ENCODE measurements around the gene EPB41L5.
A peak's percentile ranks its signal among the peaks of the same experiment; 100 is the strongest.
"Not testable (repeated sequence)": the region's sequence is repeated elsewhere in the genome, so short reads cannot be mapped to it uniquely, and the experiment has no call there.

EPB41L5 gene

GRCh38 chr2:120045775-120046174 lies 32.9 kb downstream of the EPB41L5 start:
- H3K36me3 ChIP-seq (ENCODE audit: control insufficient read depth in 1 of 2, insufficient read depth in 2 of 2, low read depth in 1 of 2, low read length in 2 of 2); H4K91ac ChIP-seq (ENCODE audit: low read length); H4K8ac ChIP-seq (ENCODE audit: low read length); H2BK5ac ChIP-seq (ENCODE audit: low read depth, low read length, poor library complexity, severe bottlenecking); H3K18ac ChIP-seq (ENCODE audit: low read depth in 1 of 2, low read length in 2 of 2); H3K14ac ChIP-seq (ENCODE audit: low read length in 2 of 2); H3K79me1 ChIP-seq (replicated peaks; ENCODE audit: low read length, poor library complexity, severe bottlenecking); H3K4me3 ChIP-seq (ENCODE audit: insufficient read depth in 1 of 2, low read depth in 1 of 2, low read length in 2 of 2); H2AK5ac ChIP-seq (ENCODE audit: low read length, severe bottlenecking); H2AFZ ChIP-seq (ENCODE audit: low read depth, low read length); DNase-seq; H3K23ac ChIP-seq (ENCODE audit: low read length in 2 of 2); H3K4me1 ChIP-seq (ENCODE audit: control insufficient read depth, insufficient read depth, low read depth, low read length); H3K27ac ChIP-seq (ENCODE audit: low read length, poor library complexity, severe bottlenecking); H2BK15ac ChIP-seq (ENCODE audit: low read depth, poor library complexity, severe bottlenecking); H3K9ac ChIP-seq (ENCODE audit: low read length); H2BK12ac ChIP-seq (ENCODE audit: low read length in 2 of 2); H3K4me2 ChIP-seq (ENCODE audit: low read length, poor library complexity, severe bottlenecking); H3K4ac ChIP-seq (ENCODE audit: low read depth in 1 of 2, low read length in 2 of 2); H2BK120ac ChIP-seq (ENCODE audit: low read depth, low read length); H3K27me3 ChIP-seq (ENCODE audit: control insufficient read depth in 1 of 2, insufficient read depth in 1 of 2, low read length in 2 of 2): not testable (repeated sequence)
- H3K9me3 ChIP-seq (ENCODE audit: control insufficient read depth, low read length): peaks cover 13% of the 10 kb centered on the region
- WGBS: no CpG with 5 or more reads among the region's 4 CpGs

DNA sequence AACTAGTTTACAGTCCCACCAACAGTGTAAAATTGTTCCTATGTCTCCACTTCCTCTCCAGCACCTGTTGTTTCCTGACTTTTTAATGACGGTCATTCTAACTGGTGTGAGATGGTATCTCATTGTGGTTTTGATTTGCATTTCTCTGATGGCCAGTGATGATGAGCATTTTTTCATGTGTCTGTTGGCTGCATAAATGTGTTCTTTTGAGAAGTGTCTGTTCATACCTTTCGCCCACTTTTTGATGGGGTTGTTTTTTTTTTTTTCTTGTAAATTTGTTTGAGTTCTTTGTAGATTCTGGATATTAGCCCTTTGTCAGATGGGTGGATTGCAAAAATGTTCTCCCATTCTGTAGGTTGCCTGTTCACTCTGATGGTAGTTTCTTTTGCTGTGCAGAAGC lies 33.4 kb downstream of the EPB41L5 start:
- H3K79me1 ChIP-seq (replicated peaks; ENCODE audit: low read length, poor library complexity, severe bottlenecking); H3K36me3 ChIP-seq (ENCODE audit: control insufficient read depth in 1 of 2, insufficient read depth in 2 of 2, low read depth in 1 of 2, low read length in 2 of 2); DNase-seq; H3K18ac ChIP-seq (ENCODE audit: low read depth in 1 of 2, low read length in 2 of 2); H3K4me2 ChIP-seq (ENCODE audit: low read length, poor library complexity, severe bottlenecking); H2BK5ac ChIP-seq (ENCODE audit: low read depth, low read length, poor library complexity, severe bottlenecking); H4K91ac ChIP-seq (ENCODE audit: low read length); H3K4me3 ChIP-seq (ENCODE audit: insufficient read depth in 1 of 2, low read depth in 1 of 2, low read length in 2 of 2); H3K27me3 ChIP-seq (ENCODE audit: control insufficient read depth in 1 of 2, insufficient read depth in 1 of 2, low read length in 2 of 2); H2BK12ac ChIP-seq (ENCODE audit: low read length in 2 of 2); H3K9ac ChIP-seq (ENCODE audit: low read length); H3K4ac ChIP-seq (ENCODE audit: low read depth in 1 of 2, low read length in 2 of 2); H2BK120ac ChIP-seq (ENCODE audit: low read depth, low read length); H3K14ac ChIP-seq (ENCODE audit: low read length in 2 of 2); H3K4me1 ChIP-seq (ENCODE audit: control insufficient read depth, insufficient read depth, low read depth, low read length); H3K23ac ChIP-seq (ENCODE audit: low read length in 2 of 2); H2BK15ac ChIP-seq (ENCODE audit: low read depth, poor library complexity, severe bottlenecking); H3K27ac ChIP-seq (ENCODE audit: low read length, poor library complexity, severe bottlenecking); H4K8ac ChIP-seq (ENCODE audit: low read length); H2AK5ac ChIP-seq (ENCODE audit: low read length, severe bottlenecking); H2AFZ ChIP-seq (ENCODE audit: low read depth, low read length): not testable (repeated sequence)
- no CpG with 5 or more reads among the region's 2 CpGs for WGBS
- peaks cover 13% of the 10 kb centered on the region for H3K9me3 ChIP-seq (ENCODE audit: control insufficient read depth, low read length)

- H3K9me3 ChIP-seq (ENCODE audit: control insufficient read depth, low read length): peaks cover 3% of the 10 kb centered on the region
- 87% methylated on average over 1 of the region's 2 CpGs for WGBS
- no peak overlapping the region for H2AK5ac ChIP-seq (ENCODE audit: low read length, severe bottlenecking)
- no peak overlapping the region for H3K4me3 ChIP-seq (ENCODE audit: insufficient read depth in 1 of 2, low read depth in 1 of 2, low read length in 2 of 2)
- no peak overlapping the region for H4K8ac ChIP-seq (ENCODE audit: low read length)
- H3K27me3 ChIP-seq (ENCODE audit: control insufficient read depth in 1 of 2, insufficient read depth in 1 of 2, low read length in 2 of 2): no peaks in the 10 kb centered on the region
- H2BK15ac ChIP-seq (ENCODE audit: low read depth, poor library complexity, severe bottlenecking): no peak overlapping the region
- H2BK5ac ChIP-seq (ENCODE audit: low read depth, low read length, poor library complexity, severe bottlenecking): no peak overlapping the region
- H3K4ac ChIP-seq (ENCODE audit: low read depth in 1 of 2, low read length in 2 of 2): no peak overlapping the region
- no peak overlapping the region for H3K14ac ChIP-seq (ENCODE audit: low read length in 2 of 2)
- H2BK120ac ChIP-seq (ENCODE audit: low read depth, low read length): no peak overlapping the region
- no peak overlapping the region for H3K18ac ChIP-seq (ENCODE audit: low read depth in 1 of 2, low read length in 2 of 2)
- peaks cover 18% of the 10 kb centered on the region for H3K79me1 ChIP-seq (replicated peaks; ENCODE audit: low read length, poor library complexity, severe bottlenecking)
- H3K9ac ChIP-seq (ENCODE audit: low read length): no peak overlapping the region
- H3K36me3 ChIP-seq (ENCODE audit: control insufficient read depth in 1 of 2, insufficient read depth in 2 of 2, low read depth in 1 of 2, low read length in 2 of 2): peaks cover 0 to 8% of the 10 kb centered on the region in 2 experiments
- H4K91ac ChIP-seq (ENCODE audit: low read length): no peak overlapping the region
- no peak overlapping the region for H3K23ac ChIP-seq (ENCODE audit: low read length in 2 of 2)
- H2BK12ac ChIP-seq (ENCODE audit: low read length in 2 of 2): no peak overlapping the region
- H3K27ac ChIP-seq (ENCODE audit: low read length, poor library complexity, severe bottlenecking): peak overlapping the region; percentile 36
- no peak overlapping the region for H2AFZ ChIP-seq (ENCODE audit: low read depth, low read length)
- H3K4me2 ChIP-seq (ENCODE audit: low read length, poor library complexity, severe bottlenecking): no peak overlapping the region
- no peaks in the 10 kb centered on the region for H3K4me1 ChIP-seq (ENCODE audit: control insufficient read depth, insufficient read depth, low read depth, low read length)
- peak; percentile 33 for DNase-seq
These were observed 39.7 kb downstream of the EPB41L5 start for GRCh38 chr2:120052597-120052996.

DNA sequence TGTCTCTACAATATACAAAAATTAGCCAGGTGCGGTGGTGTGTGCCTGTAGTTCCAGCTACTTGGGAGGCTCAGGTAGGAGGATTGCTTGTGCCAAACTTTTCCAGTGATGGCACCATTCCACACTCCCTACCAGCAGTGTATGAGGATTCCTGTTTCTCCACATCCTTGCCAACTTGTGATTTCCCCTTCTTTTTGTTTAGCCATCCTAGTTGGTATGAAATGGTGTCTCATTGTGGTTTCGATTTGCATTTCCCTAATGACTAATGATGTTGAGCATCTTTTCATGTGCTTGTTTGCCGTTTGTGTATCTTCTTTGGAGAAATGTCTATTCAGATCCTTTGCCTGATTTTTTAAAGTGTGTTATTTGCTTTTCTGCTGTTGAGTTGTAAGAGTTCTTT lies 41.0 kb downstream of the EPB41L5 start:
- Histone ChIP-seq H2BK15ac (ENCODE audit: low read depth, poor library complexity, severe bottlenecking) (no peak overlapping the region), H3K9me3 (ENCODE audit: control insufficient read depth, low read length) (peaks cover 3% of the 10 kb centered on the region), H4K8ac (ENCODE audit: low read length) (peak overlapping the region; percentile 91), H3K9ac (ENCODE audit: low read length) (no peak overlapping the region), H3K4me1 (ENCODE audit: control insufficient read depth, insufficient read depth, low read depth, low read length) (no peaks in the 10 kb centered on the region), H2BK12ac (ENCODE audit: low read length in 2 of 2) (no peak overlapping the region), H3K27me3 (ENCODE audit: control insufficient read depth in 1 of 2, insufficient read depth in 1 of 2, low read length in 2 of 2) (no peaks in the 10 kb centered on the region), H2BK120ac (ENCODE audit: low read depth, low read length) (no peak overlapping the region), H2AK5ac (ENCODE audit: low read length, severe bottlenecking) (no peak overlapping the region), H2BK5ac (ENCODE audit: low read depth, low read length, poor library complexity, severe bottlenecking) (no peak overlapping the region), H2AFZ (ENCODE audit: low read depth, low read length) (no peak overlapping the region), H3K27ac (ENCODE audit: low read length, poor library complexity, severe bottlenecking) (no peak overlapping the region), H3K4me2 (ENCODE audit: low read length, poor library complexity, severe bottlenecking) (no peak overlapping the region), H3K23ac (ENCODE audit: low read length in 2 of 2) (no peak overlapping the region), H3K79me1 (replicated peaks; ENCODE audit: low read length, poor library complexity, severe bottlenecking) (peaks cover 18% of the 10 kb centered on the region), H3K36me3 (ENCODE audit: control insufficient read depth in 1 of 2, insufficient read depth in 2 of 2, low read depth in 1 of 2, low read length in 2 of 2) (peaks cover 0 to 8% of the 10 kb centered on the region in 2 experiments), H4K91ac (ENCODE audit: low read length) (no peak overlapping the region), H3K4me3 (ENCODE audit: insufficient read depth in 1 of 2, low read depth in 1 of 2, low read length in 2 of 2) (no peak overlapping the region), H3K14ac (ENCODE audit: low read length in 2 of 2) (no peak overlapping the region), H3K4ac (ENCODE audit: low read depth in 1 of 2, low read length in 2 of 2) (peak overlapping the region in 1 of 2 experiments; percentile 26), H3K18ac (ENCODE audit: low read depth in 1 of 2, low read length in 2 of 2) (no peak overlapping the region)
- peak; percentile 71 for DNase-seq
- 26% methylated on average over 3 of the region's 3 CpGs for WGBS

All from mesenchymal stem cell (in vitro differentiated cells and primary cell).